HS-27A (cell line): ENCODE measurements around the gene IL17RD.
"Not testable (repeated sequence)": the region's sequence is repeated elsewhere in the genome, so short reads cannot be mapped to it uniquely, and the experiment has no call there.

Source experiments
- DNase-seq: peaks from one replicate; pipeline ENCODE4 v3.0.0-alpha.2; 2012; ENCODE audit warnings: low read depth, missing footprints

Gene IL17RD

GRCh38 chr3:57093489-57093888 is 71.7 kb downstream of the IL17RD start:
- DNase-seq, result no peak

- no peak for DNase-seq
Measured at GRCh38 chr3:57091521-57092273, 73.5 kb downstream of the IL17RD start.

GRCh38 chr3:57089043-57089442 is 76.1 kb downstream of the IL17RD start:
- DNase-seq, result no peak

GRCh38 chr3:57088503-57088902 is 76.7 kb downstream of the IL17RD start:
- no peak for DNase-seq

- DNase-seq, result no peak
Measured at GRCh38 chr3:57087361-57088092, 77.6 kb downstream of the IL17RD start.

- no peak for DNase-seq
Measured at GRCh38 chr3:57086201-57086600, 79.0 kb downstream of the IL17RD start.

GRCh38 chr3:57085211-57085610 is 79.9 kb downstream of the IL17RD start:
- no peak for DNase-seq

- not testable (repeated sequence) for DNase-seq
Measured at GRCh38 chr3:57083266-57083995, 81.7 kb downstream of the IL17RD start.

- no peak for DNase-seq
Measured at GRCh38 chr3:57082481-57082880, 82.7 kb downstream of the IL17RD start.

GRCh38 chr3:57081173-57081572 is 84.0 kb downstream of the IL17RD start:
- no peak for DNase-seq

- DNase-seq, result no peak
Measured at GRCh38 chr3:57080171-57080570, 85.0 kb downstream of the IL17RD start.

GRCh38 chr3:57079474-57079831 is 85.7 kb downstream of the IL17RD start:
- no peak for DNase-seq

- no peak for DNase-seq
Measured at GRCh38 chr3:57078635-57079473, 86.3 kb downstream of the IL17RD start.

GRCh38 chr3:57078344-57078634 is 86.9 kb downstream of the IL17RD start:
- no peak for DNase-seq

- no peak for DNase-seq
Measured at GRCh38 chr3:57077630-57078343, 87.4 kb downstream of the IL17RD start.

- DNase-seq, result no peak
Measured at GRCh38 chr3:57076422-57076951, 88.7 kb downstream of the IL17RD start.

GRCh38 chr3:57074135-57074534 is 91.0 kb downstream of the IL17RD start:
- DNase-seq, result no peak

GRCh38 chr3:57073628-57074027 is 91.5 kb downstream of the IL17RD start:
- DNase-seq, result no peak

- DNase-seq, result no peak
Measured at GRCh38 chr3:57069503-57069902, 95.7 kb downstream of the IL17RD start.

GRCh38 chr3:57068437-57069089 is 96.6 kb downstream of the IL17RD start:
- peak; percentile 47 for DNase-seq

GRCh38 chr3:57066471-57066870 is 98.7 kb downstream of the IL17RD start:
- no peak for DNase-seq
